Ishikawa (cell line): ENCODE data around the gene ASAP3.

Experiments
- CEBPB ChIP-seq: IDR thresholded peaks from 2 replicates; pipeline ENCODE4 v1.6.1; 2012
- CREB1 ChIP-seq: IDR thresholded peaks from 2 replicates; pipeline ENCODE4 v1.6.1; 2012; ENCODE audit warnings: low read depth
- EGR1 ChIP-seq: IDR thresholded peaks from 2 replicates; pipeline ENCODE4 v1.6.1; 2012
- EP300 ChIP-seq: IDR thresholded peaks from 2 replicates; pipeline ENCODE4 v1.6.1; 2012; ENCODE audit warnings: borderline replicate concordance
- FOXM1 ChIP-seq: IDR thresholded peaks from 2 replicates; pipeline ENCODE4 v1.6.1; 2012; ENCODE audit warnings: low read depth, borderline replicate concordance
- NFIC ChIP-seq: IDR thresholded peaks from 2 replicates; pipeline ENCODE4 v1.6.1; 2012
- RAD21 ChIP-seq: IDR thresholded peaks from 2 replicates; pipeline ENCODE4 v1.6.1; 2012; ENCODE audit warnings: low read depth
- TAF1 ChIP-seq: IDR thresholded peaks from 2 replicates; pipeline ENCODE4 v1.6.1; 2012; ENCODE audit warnings: low read depth, mild to moderate bottlenecking
- TCF12 ChIP-seq: IDR thresholded peaks from 2 replicates; pipeline ENCODE4 v1.6.1; 2012; ENCODE audit warnings: low read depth
- TEAD4 ChIP-seq: IDR thresholded peaks from 2 replicates; pipeline ENCODE4 v1.6.1; 2012
- YY1 ChIP-seq: IDR thresholded peaks from 2 replicates; pipeline ENCODE4 v1.6.1; 2012; ENCODE audit warnings: low read depth
- ZBTB7A ChIP-seq: IDR thresholded peaks from 2 replicates; pipeline ENCODE4 v1.6.1; 2012; ENCODE audit warnings: low read depth
- TF ChIP-seq, protein P1 (sequence below): IDR thresholded peaks from 2 replicates; pipeline ENCODE4 v1.6.1; 2012; ENCODE audit warnings: low read depth, mild to moderate bottlenecking
- TF ChIP-seq, protein P2 (sequence below): IDR thresholded peaks from 2 replicates; pipeline ENCODE4 v1.6.1; 2012
- TF ChIP-seq, protein P3 (sequence below): IDR thresholded peaks from 2 replicates; pipeline ENCODE4 v1.6.1; 2012

The ASAP3 gene

DNA sequence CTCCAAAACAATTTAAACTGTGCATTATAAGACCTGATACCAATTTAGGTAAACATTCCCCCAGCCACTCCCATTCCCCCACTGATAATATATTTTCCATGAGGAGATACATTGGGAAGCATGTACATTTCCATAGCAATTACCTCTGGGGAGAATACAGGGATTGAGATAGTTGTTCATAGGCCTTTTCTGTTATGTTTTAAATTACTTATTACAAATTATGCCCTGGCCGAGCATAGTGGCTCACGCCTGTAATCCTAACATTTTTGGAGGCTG is 4.4 kb downstream of the ASAP3 start:
- TF ChIP-seq TEAD4 (no peak), CEBPB (no peak), TCF12 (no peak), NFIC (no peak), RAD21 (no peak), YY1 (no peak), FOXM1 (no peak), EGR1 (no peak), CREB1 (no peak), ZBTB7A (no peak)
- TF ChIP-seq, protein P1, sequence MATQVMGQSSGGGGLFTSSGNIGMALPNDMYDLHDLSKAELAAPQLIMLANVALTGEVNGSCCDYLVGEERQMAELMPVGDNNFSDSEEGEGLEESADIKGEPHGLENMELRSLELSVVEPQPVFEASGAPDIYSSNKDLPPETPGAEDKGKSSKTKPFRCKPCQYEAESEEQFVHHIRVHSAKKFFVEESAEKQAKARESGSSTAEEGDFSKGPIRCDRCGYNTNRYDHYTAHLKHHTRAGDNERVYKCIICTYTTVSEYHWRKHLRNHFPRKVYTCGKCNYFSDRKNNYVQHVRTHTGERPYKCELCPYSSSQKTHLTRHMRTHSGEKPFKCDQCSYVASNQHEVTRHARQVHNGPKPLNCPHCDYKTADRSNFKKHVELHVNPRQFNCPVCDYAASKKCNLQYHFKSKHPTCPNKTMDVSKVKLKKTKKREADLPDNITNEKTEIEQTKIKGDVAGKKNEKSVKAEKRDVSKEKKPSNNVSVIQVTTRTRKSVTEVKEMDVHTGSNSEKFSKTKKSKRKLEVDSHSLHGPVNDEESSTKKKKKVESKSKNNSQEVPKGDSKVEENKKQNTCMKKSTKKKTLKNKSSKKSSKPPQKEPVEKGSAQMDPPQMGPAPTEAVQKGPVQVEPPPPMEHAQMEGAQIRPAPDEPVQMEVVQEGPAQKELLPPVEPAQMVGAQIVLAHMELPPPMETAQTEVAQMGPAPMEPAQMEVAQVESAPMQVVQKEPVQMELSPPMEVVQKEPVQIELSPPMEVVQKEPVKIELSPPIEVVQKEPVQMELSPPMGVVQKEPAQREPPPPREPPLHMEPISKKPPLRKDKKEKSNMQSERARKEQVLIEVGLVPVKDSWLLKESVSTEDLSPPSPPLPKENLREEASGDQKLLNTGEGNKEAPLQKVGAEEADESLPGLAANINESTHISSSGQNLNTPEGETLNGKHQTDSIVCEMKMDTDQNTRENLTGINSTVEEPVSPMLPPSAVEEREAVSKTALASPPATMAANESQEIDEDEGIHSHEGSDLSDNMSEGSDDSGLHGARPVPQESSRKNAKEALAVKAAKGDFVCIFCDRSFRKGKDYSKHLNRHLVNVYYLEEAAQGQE = no peak
- TF ChIP-seq, protein P2, sequence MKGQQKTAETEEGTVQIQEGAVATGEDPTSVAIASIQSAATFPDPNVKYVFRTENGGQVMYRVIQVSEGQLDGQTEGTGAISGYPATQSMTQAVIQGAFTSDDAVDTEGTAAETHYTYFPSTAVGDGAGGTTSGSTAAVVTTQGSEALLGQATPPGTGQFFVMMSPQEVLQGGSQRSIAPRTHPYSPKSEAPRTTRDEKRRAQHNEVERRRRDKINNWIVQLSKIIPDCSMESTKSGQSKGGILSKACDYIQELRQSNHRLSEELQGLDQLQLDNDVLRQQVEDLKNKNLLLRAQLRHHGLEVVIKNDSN = no peak
- TF ChIP-seq, protein P3, sequence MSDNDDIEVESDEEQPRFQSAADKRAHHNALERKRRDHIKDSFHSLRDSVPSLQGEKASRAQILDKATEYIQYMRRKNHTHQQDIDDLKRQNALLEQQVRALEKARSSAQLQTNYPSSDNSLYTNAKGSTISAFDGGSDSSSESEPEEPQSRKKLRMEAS = no peak

DNA sequence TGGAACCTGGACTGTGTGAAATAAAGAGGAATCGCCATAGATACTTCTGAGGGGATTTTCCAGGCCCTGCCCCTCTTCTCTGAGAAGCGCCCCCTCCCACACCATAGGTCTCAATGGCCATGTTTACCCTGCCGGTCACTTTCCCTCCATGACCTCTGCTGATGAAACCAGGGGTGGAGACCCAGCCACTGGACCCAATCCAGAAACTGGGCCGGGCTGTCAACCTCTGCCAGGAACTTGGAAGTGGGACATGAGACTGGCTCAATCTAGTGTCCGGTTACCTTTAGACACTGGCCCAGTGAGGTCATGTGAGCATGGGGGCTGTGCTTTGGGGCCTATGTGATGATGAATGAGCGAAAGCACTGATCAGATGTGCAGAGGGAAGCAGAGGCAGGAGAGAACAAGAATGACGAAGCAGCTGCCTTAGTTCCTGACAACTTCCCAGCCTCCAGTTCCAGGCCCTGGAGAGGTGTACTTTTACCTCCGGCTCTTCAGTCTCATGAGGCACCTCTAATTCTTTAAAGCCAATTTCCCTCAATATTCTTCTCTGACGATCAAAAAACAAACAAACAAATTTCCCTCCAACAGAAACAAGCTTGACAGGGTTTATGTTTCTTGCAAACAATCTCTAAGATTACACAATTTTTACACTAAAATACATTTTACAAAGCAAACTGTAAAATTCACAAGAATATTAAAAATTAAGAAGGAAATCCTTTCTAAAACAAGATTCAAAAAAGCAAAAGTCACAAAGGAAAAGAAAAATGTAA is 4.9 kb downstream of the ASAP3 start:
- TF ChIP-seq TEAD4 (no peak), ZBTB7A (0 out of 2 replicates have a peak, but pooled peaks have one; percentile 58), YY1 (peak; percentile 8; the same call in 1 of the 2 replicates), TAF1 (peak; percentile 27; the same call in 1 of the 2 replicates), RAD21 (0 out of 2 replicates have a peak, but pooled peaks have one; percentile 1), TCF12 (0 out of 2 replicates have a peak, but pooled peaks have one; percentile 35), EGR1 (no peak), NFIC (peak; percentile 88), CREB1 (no peak)
- TF ChIP-seq, protein P1 = no peak
- TF ChIP-seq, protein P3 = peak; percentile 64
- TF ChIP-seq, protein P2 = peak; percentile 95

DNA sequence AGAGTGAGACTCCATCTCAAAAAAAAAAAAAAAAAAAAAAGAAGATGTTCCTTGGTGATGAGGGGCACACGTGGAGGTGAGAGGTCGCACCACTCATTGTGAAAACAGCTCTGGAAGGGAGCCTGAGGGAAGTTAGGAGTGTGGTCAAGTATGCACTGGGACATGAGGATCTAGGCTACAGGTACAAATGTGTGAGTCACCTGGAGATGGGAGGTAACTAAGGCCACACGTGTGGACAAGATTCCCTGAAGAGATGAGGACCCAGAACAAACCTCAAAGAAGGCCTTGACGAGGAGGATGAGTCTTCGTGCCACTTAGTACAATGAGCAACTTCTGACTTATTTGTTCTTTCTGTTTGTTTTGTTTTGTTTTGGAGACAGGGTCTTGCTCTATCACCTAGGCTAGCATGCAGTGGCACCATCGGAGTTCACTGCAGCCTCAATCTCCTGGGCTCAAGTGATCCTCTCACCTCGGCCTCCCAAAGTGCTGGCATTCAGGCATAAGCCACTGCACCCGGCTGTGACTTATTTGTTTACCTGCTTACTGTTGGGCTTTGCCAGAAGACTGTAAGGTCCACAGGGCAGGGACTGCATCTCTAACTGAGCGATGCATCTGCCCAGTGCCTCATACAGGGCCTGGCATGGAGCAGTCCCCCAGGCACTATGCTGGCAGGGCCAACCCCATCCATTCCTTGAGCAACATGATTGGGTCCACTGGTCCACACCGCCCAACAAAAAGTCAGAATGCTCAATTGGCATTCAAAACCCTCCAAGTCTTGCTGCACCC is 6.4 kb downstream of the ASAP3 start:
- no peak for TF ChIP-seq NFIC
- no peak for TF ChIP-seq EGR1
- TF ChIP-seq, protein P2 = no peak
- TF ChIP-seq TCF12 = no peak

DNA sequence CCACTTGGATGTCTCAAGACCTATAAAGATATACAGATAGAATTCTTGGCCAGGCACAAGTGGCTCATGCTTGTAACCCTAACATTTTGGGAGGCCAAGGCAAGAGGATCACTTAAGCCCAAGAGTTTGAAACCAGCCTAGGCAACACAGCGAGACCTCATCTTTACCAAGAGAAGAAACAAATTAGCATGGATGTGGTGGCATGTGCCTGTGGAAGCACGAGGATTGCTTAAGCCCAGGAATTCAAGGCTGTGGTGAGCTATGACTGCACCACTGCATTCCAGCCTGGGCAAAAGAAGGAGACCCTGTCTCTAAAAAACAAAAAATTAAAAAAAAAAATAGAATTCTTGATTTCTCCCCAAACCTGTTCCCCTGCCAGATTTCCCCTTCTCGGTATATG is 8.3 kb downstream of the ASAP3 start:
- TF ChIP-seq YY1 (no peak), ZBTB7A (no peak), RAD21 (no peak), CEBPB (no peak), EGR1 (no peak), TAF1 (no peak), TEAD4 (no peak), FOXM1 (no peak), EP300 (no peak), CREB1 (no peak)
- TF ChIP-seq, protein P3 = no peak
- TF ChIP-seq, protein P1 = no peak
- TF ChIP-seq, protein P2 = no peak
